Inflammatory macrophage treated with lipopolysaccharide for 1 hour (primary cell): Measurements from ENCODE around the gene VWA3A.

ENCODE experiments used
- DNase-seq, 2 donors: peaks; one replicate each; pipeline ENCODE4 v3.0.0-alpha.2; 2020 to 2022

VWA3A gene

GRCh38 chr16:22206013-22206841, 113.9 kb downstream of the VWA3A start, which contains the start of gene EEF2K:
Gene EEF2K (plus strand): TSS chr16:22206278. CDS start chr16:22225730, 19,452 bp downstream.
- DNase-seq = peak; percentile 71 to 86
